NCI-H82 treated with DMSO at 0.1 percent for 48 hours (cell line): ENCODE measurements around the gene KLHDC7B.

Source experiments
- DNase-seq: peaks from one replicate; lab custom pipeline; 2025; ENCODE audit not compliant: unreplicated experiment; lab: John Stamatoyannopoulos, UW

The KLHDC7B gene

DNA sequence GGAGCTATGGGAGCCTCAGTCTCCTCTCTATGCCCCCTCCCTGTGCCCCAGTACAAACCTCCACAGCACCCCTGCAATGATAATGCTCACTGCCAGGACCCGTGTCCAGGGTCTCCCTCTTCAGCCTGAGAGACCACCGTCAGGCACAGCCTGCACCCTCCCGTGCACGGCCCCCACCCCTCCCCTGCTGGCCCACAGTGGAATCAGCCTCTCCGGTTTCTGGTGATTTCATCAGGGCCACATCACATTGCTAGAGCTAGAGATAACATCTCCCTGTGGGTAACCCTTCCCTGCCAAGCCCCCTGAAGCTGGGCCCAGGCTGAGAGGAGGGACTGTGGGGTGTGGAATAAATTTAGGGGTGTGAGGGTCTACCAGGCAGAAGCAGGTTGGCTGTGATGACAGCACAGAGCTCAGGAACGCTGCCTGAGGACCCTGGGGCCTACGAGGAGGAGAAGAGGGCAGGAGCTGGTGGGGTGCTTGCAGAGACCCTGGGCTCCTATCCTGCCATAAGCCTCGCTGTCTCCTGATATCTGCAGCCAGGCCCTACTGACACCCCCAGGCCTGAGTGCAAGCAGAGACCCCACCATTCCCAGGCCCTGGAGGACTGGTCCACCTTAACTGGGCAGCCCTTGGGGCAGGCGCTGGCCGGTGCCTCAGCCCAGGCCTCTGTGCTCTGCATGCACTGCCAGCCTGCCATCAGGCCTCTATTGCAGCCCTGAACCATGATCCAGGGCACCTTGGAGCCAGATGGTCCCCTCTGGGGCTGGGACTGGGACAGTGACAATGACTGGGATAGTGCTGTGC is at the start of gene KLHDC7B:
KLHDC7B (plus strand) TSS at position 378 of the 804 bp plus-strand sequence; CDS start at position 723, 345 bp downstream.
- DNase-seq = no peak

DNA sequence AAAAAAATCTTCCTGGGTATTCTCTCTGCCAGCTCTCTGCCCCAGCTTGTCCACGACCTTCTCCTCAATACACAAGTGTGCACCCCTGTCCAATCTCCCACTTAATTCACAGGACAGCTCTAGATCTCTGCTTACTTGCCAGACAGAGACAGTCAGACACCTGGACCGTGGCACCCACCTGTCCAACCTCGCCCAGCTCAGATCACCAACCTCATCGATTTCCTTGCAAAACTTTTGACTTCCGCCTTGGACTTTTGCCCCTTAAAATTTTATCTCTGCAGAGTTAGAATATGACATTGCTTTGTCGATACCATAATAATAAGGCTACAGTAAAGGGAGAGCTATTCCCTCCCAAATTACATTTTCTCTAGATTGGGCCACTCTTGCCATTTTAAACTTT is 48.6 kb upstream of the KLHDC7B start:
- no peak for DNase-seq

DNA sequence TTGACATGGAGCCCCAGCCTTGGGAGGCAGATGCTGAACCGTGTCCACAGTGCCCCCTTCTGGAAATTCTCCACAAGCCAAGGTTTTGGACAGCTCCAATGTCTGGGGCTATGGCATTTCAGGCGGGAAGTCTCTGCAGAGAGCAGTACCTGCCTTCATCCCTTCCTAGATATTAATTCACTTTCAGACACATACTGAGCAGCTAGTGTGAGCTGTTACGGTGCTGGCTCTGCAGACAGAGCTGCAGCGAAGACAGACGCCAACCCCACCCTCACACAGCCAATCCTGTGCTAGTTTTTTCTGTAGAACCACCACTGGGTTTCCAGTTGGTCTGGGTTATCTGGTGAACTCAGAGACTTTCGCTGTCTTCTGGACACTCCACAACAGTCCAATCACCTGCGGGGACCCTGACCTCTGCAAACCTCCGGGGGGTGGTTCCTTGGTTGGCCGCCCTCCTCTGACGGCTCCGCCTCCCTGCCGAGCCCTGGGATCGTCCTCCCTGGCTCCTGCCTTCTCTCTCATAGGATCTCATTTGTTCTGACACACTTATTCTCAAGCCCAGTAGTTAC is 47.3 kb upstream of the KLHDC7B start:
- DNase-seq = peak; percentile 29

DNA sequence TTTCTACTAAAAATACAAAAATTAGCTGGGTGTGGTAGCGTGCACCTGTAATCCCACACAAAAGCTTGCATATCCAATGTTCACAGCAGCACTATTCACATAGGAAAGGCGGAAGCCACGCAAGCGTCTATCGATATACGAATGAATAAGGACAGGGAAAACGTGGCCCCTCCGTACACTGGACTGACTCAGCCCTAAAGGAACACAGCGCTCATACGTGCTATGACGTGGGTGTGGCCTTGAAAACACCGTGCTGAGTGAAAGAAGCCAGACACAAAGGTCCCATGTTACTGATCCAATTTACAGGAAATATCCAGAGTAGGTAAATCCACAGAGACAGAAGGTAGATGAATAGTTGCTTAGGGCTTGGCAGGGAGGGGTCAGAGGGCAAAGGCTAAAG is 45.2 kb upstream of the KLHDC7B start:
- DNase-seq = no peak

DNA sequence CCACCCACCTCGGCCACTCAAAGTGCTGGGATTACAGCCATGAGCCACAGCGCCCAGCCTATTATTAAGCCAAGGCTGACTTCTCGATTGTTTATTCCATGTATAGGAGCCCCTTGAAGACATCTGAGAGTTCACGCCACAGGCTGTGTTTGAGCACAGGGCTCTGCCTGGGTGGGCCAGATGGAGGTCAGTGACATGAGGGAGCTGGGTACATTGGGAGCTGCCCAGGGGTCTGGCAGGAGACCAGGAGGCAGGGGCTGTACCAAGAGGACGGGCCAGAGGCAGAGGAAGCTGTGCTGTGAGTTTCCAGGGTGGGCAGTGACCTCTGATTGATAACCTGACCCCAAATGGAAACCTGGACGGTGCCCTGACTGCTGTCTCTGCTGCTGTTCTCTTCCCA is 43.6 kb upstream of the KLHDC7B start:
- DNase-seq = no peak

DNA sequence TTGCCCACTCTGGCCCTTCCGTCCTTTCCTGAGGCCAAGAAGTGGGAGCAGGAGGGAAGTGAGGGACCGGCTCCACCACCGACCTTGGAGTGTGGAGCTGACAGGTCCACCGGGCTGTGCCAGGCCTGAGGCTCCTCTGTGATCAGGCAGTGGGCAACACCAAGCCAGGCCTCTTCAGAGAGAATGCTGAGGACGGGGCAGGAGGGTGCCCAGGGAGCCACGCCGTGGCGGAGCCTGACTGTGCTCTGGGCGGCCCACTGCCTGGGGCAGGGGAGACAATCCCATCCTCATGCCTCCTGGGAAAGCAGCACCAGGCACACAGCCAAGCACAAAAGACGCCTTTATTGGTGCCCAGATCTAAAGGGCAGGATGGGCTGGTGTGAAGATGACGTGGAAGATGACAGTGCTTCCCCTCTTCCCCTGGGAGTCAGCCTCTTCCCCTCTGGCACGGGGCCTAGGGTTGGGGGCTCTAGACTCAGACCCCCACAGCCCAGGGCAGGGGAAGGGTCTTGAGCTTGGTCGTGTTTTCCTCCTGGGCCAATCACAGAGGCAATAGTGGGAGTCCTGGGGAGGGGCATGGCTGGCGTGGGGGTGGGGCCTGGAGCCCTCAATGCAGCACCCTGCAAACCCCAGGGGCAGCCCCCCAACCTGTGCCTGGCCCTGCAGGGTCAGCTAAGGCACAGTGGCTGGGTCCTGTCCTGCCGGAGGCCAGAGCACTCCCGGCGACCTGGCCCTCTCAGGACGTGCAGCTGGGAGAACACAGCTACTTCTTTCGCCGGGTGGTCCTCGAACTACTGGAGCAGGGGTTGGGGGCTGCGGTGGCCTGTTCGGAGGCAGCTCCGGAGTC is 42.8 kb upstream of the KLHDC7B start:
- DNase-seq = no peak

DNA sequence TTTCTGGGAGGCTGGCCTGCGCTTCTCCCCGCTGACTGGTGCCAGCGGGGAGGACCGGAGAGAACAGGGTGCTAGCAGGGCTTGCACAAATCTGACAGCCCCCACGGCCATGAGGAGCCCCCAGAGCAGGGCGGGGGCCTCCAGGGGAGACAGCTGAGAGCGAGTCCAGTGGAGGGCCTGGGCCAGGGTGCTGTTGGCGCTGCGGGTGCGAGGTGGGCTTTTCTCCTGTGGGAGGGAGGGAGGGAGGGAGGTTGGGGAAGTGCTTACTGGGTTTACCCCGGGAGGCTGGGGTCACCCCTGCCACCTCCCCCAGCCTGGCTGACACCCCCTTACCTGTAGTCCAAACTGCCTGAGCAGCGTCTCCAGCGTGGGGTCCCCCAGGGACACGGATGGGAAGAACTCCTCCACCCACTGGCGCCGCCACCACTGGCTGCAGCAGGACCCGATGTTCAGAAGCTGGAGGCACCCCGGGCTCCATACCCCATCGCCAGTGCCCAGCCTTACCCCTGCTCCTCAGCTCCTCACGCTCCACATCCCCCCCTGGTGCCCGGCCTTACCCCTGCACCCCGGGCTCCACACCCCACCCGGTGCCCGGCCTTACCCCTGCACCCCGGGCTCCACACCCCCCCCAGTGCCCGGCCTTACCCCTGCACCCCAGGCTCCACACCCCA is 42.1 kb upstream of the KLHDC7B start:
- DNase-seq = no peak

DNA sequence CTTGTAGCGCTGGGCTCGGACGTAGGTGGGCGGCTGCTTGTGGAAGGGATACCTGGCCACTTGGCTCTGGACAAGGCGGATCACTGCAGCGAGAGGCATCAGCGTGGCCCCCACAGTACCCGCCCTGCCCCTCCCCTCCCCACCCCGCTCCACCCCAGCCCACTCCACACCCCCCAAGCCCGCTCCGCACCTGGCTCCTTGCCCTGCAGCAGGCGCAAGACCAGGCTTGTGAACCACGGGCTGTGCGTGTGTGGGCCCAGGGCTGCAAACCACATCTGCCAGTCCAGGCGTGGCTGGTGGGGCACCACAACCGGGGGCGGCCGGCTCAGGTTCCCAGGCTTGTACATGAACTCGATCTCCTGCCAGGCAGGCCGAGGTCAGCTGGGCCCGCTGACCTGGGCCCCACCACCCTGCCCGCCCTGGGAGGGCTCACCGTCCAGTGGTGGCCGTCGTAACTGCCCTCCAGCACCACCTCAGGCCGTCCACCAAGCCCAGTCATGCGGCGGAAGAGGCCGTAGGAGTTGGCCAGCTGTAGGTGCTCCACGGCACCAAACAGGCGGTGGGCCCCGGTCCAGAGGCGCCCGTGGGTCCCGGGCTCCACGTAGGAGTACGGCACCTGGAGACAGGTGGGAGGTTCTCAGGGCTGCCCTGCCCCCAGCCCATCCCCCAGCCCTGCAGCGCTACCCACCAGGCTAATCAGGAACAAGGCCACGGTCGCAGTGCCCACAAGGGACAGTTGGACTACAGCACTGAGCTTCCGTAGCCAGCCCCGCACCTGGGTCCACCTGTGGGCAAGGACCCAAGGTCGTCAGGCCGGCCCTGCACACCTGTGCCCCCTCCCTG is 41.1 kb upstream of the KLHDC7B start:
- no peak for DNase-seq

DNA sequence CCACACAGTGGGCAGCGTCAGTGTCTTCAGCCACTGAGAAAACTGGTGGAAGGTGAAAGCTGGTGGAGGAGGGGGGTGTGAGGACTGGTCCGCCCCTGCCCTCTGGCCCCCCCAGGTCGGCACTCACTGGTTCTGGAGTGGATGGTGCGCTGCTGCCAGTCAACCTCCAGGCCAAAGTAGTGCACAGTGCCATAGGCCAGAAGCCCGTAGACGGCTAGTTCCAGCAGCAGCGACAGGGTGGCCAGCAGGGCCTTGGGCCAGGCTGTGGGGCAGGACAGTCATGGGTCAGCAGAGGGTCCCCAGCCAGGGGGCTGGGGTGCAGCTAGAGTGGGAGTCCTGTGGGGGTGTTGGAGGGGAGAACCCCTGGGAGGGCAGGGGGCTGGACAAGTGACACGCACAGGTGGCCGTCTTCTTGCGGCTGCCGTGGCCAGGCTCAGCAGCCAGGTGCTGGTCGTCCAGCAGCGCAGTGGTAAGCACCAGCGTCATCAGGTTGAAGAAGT is 40.4 kb upstream of the KLHDC7B start:
- DNase-seq = no peak

DNA sequence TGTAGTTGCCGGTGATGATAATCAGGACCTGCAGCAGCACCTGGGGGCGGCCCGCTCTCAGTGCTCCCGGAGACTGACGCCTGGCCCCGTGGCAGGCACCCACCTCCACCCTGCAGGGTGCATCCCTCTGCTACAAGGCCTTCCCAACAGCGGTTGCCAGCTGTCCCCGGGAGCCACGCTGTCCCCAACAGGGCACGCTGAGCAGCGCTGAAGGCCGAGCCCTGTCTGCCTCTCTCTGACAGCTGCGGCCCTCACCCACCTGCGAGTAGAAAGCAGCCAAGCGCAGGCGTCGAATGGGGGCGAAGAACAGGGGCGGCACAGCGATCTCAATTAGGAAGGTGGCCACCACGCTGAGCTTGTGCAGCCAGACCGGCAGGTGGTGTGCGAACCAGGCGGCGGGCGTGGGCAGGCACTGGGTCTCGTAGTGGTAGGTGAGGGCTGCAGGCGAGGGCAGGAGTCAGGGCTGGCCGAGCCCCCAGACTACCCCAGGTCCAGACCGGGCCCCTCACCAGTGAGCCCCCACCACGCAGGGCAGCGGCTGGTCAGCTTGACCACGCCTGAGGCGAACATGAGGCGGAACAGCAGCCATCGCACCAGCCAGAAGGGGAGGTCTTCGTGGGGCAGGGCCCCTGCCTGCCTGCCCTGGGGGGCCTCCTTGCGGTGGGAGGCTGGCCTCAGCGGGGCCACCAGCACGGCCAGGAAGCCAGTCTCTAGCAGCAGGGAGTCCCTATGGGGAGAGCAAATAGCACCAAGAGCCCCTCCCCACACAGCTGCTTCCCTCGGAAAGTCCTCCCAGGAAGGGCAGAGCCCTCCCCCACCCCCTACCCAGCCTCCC is 39.7 kb upstream of the KLHDC7B start:
- no peak for DNase-seq

DNA sequence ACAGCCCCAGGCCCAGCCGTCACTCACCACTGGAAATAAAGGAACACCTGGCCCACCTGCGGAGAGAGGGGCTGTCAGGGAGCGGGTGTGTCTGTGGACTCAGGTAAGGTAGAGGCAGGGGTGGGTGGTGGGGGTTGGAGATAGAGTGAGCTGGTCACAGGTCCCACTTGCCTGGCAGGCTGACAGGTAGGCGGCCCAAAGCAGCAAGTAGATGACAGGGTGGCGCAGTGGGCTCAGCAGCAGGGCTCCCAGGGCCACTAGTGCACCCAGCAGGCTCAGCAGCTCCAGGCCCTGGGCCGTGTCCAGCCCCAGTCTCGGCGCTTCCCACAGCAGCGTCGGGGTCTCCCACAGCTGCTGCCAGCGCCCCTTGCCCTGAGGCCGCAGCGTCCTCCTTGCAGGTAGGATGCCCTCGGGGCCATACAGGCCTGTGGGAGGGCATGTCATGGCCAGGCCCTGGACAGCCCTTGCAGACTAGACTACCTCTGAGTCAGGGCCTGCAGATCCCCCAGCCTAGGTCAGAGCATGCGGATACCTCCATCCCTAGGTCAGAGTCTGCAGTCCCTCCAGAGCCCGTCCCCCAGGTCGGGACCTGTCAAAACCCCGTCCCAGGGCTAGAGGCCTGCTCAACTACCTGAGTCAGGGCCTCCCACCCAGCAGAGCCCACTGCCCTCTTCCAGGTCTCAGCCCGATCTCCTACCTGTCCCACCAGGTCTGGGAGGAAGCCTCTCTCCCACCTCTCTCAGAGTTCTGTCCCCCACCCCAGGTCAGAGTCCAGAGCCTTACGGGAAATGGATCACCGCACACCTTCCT is 38.9 kb upstream of the KLHDC7B start:
- DNase-seq = no peak

DNA sequence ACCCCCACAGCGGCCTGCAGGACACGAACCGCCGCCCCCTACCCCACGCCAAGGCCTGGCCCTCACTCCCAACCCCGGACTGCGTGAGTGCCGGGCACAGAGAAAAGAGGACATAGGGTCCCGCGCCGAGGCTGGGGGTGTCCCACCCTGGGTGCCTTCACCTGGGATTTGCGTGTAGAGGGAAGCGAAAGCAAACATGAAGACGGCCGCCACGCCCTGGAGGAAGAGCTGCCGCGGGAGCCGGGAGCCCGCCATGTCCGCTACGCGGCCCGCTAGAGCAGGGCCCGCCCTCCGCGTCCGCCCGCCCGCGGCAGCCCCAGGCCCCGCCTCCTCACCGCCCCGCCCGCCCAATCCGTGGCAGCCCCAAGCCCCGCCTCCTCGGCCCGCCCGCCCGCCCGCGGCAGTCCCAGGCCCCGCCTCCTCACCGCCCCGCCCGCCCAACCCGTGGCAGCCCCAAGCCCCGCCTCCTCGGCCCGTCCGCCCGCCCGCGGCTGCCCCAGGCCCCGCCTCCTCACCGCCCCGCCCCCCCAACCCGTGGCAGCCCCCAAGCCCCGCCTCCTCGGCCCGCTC is 38.2 kb upstream of the KLHDC7B start, which contains the start of gene LMF2:
LMF2 (minus strand) TSS at position 282 of the 570 bp plus-strand sequence; CDS start at position 255, 27 bp downstream.
- DNase-seq = no peak

DNA sequence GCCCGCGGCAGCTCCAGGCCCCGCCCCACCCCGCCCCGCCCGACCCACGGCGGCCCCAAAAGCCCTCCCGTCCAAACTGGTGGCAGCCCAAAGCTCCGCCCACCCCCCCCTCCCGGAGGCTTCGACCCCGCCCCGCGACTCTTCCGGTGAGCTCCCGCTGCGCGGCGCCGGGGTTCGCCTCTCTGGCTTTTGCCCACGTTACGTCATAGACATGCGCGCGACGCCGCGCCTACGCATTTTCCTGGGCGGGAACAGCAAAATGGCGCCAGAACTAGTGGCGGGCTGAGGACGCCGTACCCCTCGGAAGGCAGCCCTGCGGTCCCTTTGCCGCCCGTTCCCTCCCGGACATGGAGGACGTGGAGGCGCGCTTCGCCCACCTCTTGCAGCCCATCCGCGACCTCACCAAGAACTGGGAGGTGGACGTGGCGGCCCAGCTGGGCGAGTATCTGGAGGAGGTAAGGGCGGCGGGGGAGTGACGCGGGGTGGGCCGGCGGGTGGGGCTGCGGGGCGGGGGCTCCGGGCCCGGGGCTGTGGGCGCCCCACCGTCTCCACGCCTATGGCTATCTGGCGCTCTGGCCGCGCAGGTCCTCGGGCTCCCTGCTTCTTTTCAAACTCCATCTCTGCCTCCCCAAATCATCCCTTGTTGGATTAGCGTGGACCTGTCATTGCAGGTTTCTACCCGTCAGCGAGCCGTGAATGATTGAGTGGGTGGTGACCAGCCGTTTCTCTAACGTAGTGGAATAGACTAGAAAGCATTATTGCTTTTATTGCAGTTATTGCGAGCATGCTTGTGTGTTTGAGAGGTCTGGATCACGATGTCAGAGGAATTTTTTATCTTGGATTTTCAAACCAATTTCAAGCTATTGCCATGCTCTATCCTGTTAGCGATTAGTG is 37.5 kb upstream of the KLHDC7B start, which contains the start of gene NCAPH2:
NCAPH2 (plus strand) TSS at position 234 of the 894 bp plus-strand sequence; CDS start at position 348, 114 bp downstream.
- DNase-seq = peak; percentile 84

DNA sequence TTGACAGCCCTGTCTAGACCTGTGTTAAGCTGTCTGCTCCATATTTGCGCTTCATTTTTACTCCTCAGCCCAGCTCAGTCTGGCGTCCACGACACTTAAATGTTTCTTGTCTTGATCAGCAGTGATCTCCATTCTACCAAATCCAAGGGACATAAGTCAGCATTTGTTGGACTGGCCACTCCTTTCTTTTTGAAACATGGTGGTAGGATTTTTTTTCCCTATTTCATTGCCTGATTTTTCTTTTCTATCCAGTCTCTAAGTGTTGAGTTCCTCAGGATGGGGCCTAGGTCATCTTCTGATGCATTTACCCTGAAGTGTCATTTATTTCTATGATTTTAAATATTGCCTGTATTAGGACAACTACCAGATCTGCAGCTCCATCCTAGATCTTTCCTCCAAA is 36.8 kb upstream of the KLHDC7B start:
- DNase-seq = no peak

DNA sequence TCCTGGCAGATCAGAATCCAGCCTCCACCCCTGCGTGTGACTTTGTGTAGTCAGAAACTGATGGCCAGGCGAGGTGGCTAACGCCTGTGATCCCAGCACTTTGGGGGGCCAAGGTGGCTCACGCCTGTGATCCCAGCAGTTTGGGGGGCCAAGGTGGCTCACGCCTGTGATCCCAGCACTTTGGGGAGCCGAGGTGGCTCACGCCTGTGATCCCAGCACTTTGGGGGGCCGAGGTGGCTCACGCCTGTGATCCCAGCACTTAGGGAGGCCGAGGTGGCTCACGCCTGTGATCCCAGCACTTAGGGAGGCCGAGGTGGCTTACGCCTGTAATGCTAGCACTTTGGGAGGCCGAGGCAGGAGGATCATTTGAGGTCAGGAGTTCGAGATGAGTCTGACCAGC is 32.5 kb upstream of the KLHDC7B start:
- DNase-seq = no peak

DNA sequence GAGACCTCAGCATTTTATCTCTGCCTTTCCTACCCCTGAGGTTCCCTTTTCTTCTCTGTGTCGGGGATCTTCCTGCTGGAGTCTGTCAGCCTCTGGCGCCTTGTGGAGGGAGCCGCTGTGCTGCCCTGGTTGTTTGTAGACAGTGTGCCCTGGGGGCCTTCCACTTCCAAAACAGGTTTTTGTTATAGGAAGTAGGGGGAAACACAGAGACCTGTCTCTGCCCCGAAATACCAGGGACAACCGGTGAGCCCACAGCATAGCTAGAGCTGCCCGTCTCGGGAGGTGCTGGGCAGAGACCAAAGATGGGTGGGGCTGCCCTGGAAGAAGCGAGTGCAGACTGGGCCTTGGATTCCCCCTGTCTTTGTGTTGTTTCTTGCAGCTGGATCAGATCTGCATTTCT is 29.6 kb upstream of the KLHDC7B start:
- DNase-seq = no peak

DNA sequence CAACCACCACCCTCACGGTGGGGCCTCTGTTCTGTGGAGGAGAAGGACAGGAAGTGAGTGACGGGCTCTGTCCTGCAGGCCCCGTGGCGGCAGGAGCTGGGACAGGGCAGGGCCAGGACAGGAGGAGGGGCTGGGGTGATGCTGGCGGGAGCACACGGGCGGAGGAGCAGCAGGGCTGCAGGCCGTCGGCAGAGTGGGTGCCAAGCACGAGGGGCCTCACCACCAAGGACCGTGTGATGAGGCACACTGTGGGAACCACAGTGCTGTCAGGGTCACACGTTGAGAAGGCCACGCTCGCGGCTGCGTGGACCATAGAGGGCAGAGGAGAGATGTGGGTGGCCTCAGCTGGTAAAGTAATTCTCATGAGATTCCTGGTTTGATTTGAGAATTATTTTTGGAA is 28.8 kb upstream of the KLHDC7B start:
- no peak for DNase-seq
